ENCODE measurements around the gene PBX3. TPM values are rescaled to one million over a fixed set of nuclear protein-coding genes. Genes with fewer than 3 reads are reported as not detected.

PBX3 gene
- total and polyA plus RNA-seq, 9 of the 15 experiments (the other 6 are each of a cell fraction or from before 2014, with no cell fraction given) = 0.14 to 5.8 (median 0.92) TPM

DNA sequence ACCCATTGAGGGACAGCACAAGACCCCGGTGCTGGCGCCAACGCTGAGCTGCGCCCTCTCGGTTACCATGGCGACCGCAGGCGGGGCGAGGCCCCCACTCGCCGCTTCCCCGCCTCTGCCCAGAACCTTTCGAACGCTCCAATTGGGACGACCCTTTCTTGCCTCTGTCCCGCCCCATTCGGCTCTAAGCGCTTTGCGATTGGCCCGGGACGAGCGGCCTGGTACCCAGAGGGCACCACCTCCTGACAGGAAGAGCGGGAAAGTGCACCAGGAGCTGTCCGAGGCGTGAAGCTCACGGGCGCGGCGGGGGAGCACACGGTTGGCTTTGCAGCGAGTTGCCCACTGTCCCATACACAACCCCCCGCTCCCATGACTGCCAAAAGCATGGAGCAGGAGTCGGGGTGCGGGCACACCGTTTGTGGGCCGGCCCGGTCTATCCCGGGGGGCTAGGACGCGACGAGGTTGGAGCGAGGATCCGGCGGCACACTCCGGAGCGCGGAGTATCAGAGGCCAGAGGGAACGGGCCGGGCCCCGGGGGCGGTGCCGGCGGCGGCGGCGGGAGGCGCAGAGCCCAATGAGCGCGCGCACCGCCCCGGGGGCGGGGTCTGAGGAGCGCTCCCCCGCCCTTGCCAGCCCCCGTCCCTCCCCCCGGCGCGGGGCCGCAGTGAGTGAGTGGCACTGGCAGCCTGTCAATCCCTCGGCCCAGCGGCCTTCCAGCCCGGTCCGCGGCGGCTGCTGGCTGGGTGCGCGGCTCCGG lies 978 bp upstream of the PBX3 start (continued):
- TF ChIP-seq, protein P1, sequence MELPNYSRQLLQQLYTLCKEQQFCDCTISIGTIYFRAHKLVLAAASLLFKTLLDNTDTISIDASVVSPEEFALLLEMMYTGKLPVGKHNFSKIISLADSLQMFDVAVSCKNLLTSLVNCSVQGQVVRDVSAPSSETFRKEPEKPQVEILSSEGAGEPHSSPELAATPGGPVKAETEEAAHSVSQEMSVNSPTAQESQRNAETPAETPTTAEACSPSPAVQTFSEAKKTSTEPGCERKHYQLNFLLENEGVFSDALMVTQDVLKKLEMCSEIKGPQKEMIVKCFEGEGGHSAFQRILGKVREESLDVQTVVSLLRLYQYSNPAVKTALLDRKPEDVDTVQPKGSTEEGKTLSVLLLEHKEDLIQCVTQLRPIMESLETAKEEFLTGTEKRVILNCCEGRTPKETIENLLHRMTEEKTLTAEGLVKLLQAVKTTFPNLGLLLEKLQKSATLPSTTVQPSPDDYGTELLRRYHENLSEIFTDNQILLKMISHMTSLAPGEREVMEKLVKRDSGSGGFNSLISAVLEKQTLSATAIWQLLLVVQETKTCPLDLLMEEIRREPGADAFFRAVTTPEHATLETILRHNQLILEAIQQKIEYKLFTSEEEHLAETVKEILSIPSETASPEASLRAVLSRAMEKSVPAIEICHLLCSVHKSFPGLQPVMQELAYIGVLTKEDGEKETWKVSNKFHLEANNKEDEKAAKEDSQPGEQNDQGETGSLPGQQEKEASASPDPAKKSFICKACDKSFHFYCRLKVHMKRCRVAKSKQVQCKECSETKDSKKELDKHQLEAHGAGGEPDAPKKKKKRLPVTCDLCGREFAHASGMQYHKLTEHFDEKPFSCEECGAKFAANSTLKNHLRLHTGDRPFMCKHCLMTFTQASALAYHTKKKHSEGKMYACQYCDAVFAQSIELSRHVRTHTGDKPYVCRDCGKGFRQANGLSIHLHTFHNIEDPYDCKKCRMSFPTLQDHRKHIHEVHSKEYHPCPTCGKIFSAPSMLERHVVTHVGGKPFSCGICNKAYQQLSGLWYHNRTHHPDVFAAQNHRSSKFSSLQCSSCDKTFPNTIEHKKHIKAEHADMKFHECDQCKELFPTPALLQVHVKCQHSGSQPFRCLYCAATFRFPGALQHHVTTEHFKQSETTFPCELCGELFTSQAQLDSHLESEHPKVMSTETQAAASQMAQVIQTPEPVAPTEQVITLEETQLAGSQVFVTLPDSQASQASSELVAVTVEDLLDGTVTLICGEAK (IDR thresholded peaks at IDR 0.05) = no peak
- TF ChIP-seq, protein P1 (CRISPR knock-in tag; IDR thresholded peaks at IDR 0.05) = no peak
- TF ChIP-seq ZNF134 (CRISPR knock-in tag; conservative IDR thresholded peaks at IDR 0.05) (no peak), ELF2 (CRISPR knock-in tag; IDR thresholded peaks at IDR 0.05) (no peak), PHF20 (IDR thresholded peaks at IDR 0.05; ENCODE audit: partially characterized antibody) (peak; percentile 19), CCNT2 (IDR thresholded peaks at IDR 0.05; ENCODE audit: borderline replicate concordance, extremely low read depth, insufficient read length, low read depth, low read length) (no peak), BRCA1 (IDR thresholded peaks at IDR 0.05) (no peak), BRCA1 (CRISPR knock-in tag; IDR thresholded peaks at IDR 0.05) (no peak), CSDE1 (IDR thresholded peaks at IDR 0.05) (peak in 1 of 2 experiments; percentile 83; a peak in 2 of 4 replicates), ESRRB (CRISPR knock-in tag; IDR thresholded peaks at IDR 0.05; ENCODE audit: borderline replicate concordance) (no peak), ASH1L (IDR thresholded peaks at IDR 0.05; ENCODE audit: borderline replicate concordance, low read depth, partially characterized antibody) (peak; percentile 34), BCOR (IDR thresholded peaks at IDR 0.05) (0 out of 2 replicates have a peak, but pooled peaks have one; percentile 38), ZNF644 (tag; IDR thresholded peaks at IDR 0.05; ENCODE audit: low read depth) (no peak)
- TF ChIP-seq, protein P2, sequence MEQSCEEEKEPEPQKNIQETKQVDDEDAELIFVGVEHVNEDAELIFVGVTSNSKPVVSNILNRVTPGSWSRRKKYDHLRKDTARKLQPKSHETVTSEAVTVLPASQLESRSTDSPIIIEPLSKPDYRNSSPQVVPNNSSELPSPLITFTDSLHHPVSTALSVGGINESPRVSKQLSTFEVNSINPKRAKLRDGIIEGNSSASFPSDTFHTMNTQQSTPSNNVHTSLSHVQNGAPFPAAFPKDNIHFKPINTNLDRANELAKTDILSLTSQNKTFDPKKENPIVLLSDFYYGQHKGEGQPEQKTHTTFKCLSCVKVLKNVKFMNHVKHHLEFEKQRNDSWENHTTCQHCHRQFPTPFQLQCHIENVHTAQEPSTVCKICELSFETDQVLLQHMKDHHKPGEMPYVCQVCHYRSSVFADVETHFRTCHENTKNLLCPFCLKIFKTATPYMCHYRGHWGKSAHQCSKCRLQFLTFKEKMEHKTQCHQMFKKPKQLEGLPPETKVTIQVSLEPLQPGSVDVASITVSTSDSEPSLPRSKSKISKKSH (CRISPR knock-in tag; IDR thresholded peaks at IDR 0.05) = no peak
- TF ChIP-seq, protein P3, sequence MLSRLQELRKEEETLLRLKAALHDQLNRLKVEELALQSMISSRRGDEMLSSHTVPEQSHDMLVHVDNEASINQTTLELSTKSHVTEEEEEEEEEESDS (CRISPR knock-in tag; IDR thresholded peaks at IDR 0.05) = no peak
- TF ChIP-seq, protein P4, sequence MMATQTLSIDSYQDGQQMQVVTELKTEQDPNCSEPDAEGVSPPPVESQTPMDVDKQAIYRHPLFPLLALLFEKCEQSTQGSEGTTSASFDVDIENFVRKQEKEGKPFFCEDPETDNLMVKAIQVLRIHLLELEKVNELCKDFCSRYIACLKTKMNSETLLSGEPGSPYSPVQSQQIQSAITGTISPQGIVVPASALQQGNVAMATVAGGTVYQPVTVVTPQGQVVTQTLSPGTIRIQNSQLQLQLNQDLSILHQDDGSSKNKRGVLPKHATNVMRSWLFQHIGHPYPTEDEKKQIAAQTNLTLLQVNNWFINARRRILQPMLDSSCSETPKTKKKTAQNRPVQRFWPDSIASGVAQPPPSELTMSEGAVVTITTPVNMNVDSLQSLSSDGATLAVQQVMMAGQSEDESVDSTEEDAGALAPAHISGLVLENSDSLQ (IDR thresholded peaks at IDR 0.05) = peak; percentile 72
